Body of pancreas (tissue), 4 donors: ENCODE measurements around the gene ABR. TPM values are rescaled to one million over a fixed set of nuclear protein-coding genes. Genes with fewer than 3 reads are reported as not detected.
A peak's percentile ranks its signal among the peaks of the same experiment; 100 is the strongest.

Experiments used
- ATAC-seq: fragments of 150-250 bp; one replicate; pipeline ENCODE4 v1.9.1; 2016
- DNase-seq, 4 donors: peaks; one replicate each; pipeline ENCODE4 v3.0.0-alpha.2; 2019
- H3K27ac ChIP-seq, 4 donors: fragments of 200-600 bp; sonication (generic); 1 replicate in 3 of 4; 2 replicates in 1 of 4; pipeline versions ENCODE4 v1.5.1 to v1.6.1; 2016 to 2019; ENCODE audit warnings: mild to moderate bottlenecking in 1 of 4, mixed read lengths in 1 of 4, moderate library complexity in 1 of 4
- H3K27me3 ChIP-seq, 2 donors: fragments of 200-600 bp; sonication (generic); one replicate each; pipeline ENCODE4 v1.6.0; 2016; ENCODE audit warnings: mild to moderate bottlenecking in 1 of 2
- H3K36me3 ChIP-seq, 2 donors: fragments of 200-600 bp; sonication (generic); replicated peaks in 1 of 2; 2 replicates each; pipeline ENCODE4 v1.5.1; 2016; ENCODE audit warnings: low read depth in 2 of 2; ENCODE audit not compliant: insufficient read depth in 1 of 2
- H3K4me1 ChIP-seq: fragments of 200-600 bp; sonication (generic); one replicate; pipeline ENCODE4 v1.6.0; 2016
- H3K4me3 ChIP-seq, 2 donors: fragments of 200-600 bp; sonication (generic); 1 replicate in 1 of 2; 2 replicates in 1 of 2; pipeline ENCODE4 v1.5.1; 2016 to 2019
- H3K9me3 ChIP-seq, 3 donors: fragments of 200-600 bp; sonication (generic); 1 replicate in 2 of 3; 2 replicates in 1 of 3; pipeline ENCODE4 v1.5.1; 2016
- CTCF ChIP-seq, 7 experiments: fragments of 450-650 bp in 4 of 7; fragments of 200-600 bp in 3 of 7; sonication (generic) in 3 of 7; IDR thresholded peaks; one replicate each; pipeline ENCODE4 v1.5.1; 2016 to 2019; ENCODE audit warnings: antibody characterized with exemption in 7 of 7
- POLR2A ChIP-seq, 3 donors: fragments of 450-650 bp; IDR thresholded peaks; one replicate each; pipeline ENCODE4 v1.6.1; 2016; ENCODE audit warnings: antibody characterized with exemption in 3 of 3, mild to moderate bottlenecking in 2 of 3
- WGBS, 2 donors: methylation state at CpG; one replicate each; pipeline ENCODE4 v1.1.5; 2017; 5-methylcytosine and 5-hydroxymethylcytosine counted together
- intact Hi-C: fragments of 100-400 bp; cut with DNase I; formaldehyde crosslinking; loops from one replicate; pipeline ENCODE4 v1.15.1; 2023
- total RNA-seq, 2 donors: library from RNA; depleted of rRNA; stranded (reverse); fragments of >200 nt; gene quantifications; one replicate each; pipeline ENCODE4 v1.1.0, GENCODE V29; 2016

ABR gene
- total RNA-seq, 2 donors from 2014 or later = 32.4 to 46.8 TPM

DNA sequence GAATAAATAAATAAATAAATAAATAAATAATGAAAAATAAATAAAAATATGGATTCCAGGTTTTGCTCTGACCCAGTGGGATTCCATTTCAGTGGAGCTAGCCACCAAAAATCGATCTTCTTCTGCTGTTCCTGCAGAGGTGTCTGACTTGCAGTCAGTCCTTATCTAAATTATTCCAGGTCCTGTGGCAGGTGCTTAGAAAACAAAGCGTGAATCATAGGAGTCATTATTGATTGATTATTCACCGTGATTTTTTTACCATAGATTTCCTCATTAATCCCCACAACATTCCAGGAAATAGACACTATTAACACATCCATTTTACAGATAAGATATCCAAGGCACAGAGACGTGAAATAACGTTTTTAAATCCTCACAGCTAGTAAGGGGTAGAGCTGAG, 31.5 kb upstream of the ABR start:
- peaks cover 17% of the 10 kb centered on the region for H3K4me1 ChIP-seq
- H3K9me3 ChIP-seq = no peaks in the 10 kb centered on the region
- H3K27ac ChIP-seq = peak overlapping the region in 1 of 4 donors; percentile 39
- WGBS, 2 donors = 9 to 16% methylated on average over 5 of the region's 5 CpGs
- TF ChIP-seq POLR2A (IDR thresholded peaks at IDR 0.05) (no peak), CTCF (IDR thresholded peaks at IDR 0.05) (no peak)
- H3K4me3 ChIP-seq = no peak overlapping the region
- no peaks in the 10 kb centered on the region for H3K36me3 ChIP-seq
- ATAC-seq (peak; percentile 74), DNase-seq (no peak)
- H3K27me3 ChIP-seq = peaks cover 0 to 19% of the 10 kb centered on the region in 2 donors
- intact Hi-C loops = no loop called here

DNA sequence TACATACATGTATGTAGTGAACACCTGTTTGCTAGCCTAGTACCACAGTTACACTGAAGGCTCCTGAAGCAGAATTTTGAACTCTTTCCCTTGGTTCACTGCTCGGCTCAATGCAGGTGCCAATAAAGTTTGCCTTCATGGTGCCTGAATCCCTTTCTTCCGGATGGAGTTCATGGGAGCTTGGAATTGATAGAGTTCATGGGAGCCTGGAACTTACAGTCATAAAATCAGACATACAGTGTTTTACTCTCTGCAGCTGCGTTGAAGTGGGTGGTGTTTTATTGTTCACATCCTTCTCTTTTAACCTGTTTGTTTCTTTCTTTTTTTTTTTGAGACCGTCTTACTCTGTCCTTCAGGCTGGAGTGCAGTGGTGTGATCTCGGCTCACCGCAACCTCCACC, 29.2 kb upstream of the ABR start:
- no peak for ATAC-seq
- Histone ChIP-seq H3K27me3 (peaks cover 0 to 8% of the 10 kb centered on the region in 2 donors), H3K36me3 (no peaks in the 10 kb centered on the region), H3K4me3 (no peak overlapping the region), H3K4me1 (peaks cover 17% of the 10 kb centered on the region), H3K27ac (no peak overlapping the region), H3K9me3 (no peaks in the 10 kb centered on the region)
- intact Hi-C loops = no loop called here
- DNase-seq = no peak
- WGBS, 2 donors = 74 to 87% methylated on average over 6 of the region's 6 CpGs
- TF ChIP-seq POLR2A (IDR thresholded peaks at IDR 0.05) = no peak
- no peak for TF ChIP-seq CTCF (IDR thresholded peaks at IDR 0.05)

DNA sequence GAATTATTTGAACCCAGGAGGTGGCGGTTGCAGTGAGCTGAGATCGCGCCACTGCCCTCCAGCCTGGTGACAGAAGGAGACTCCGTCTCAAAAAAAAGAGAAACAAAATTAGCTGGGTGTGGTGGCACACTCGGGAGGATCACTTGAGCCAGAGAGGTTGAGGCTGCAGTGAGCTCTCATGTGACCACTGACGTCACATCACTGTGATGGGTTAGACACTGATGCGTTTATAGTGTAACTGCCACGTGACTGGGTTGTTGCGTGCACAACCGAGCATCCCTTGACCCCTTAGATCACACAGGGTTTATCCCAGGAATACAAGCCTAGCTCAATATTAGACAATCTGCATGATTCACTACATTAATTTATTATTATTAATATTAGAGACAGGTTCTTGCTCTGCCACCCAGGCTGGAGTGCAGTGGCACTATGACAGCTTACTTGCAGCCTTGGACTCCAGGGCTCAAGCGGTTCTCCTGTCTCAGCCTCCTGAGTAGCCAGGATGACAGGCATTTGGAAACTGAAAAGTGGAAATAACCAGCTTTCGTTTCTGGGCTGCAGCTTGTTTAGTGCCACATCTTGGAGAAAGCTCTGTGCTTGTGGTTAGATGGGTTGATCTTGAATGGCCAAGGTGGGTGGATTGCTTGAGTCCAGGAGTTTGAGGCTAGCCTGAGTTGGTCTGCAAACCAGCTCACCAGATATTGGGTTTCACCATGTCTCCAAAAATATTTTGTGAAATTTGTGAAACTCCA, 26.4 kb upstream of the ABR start:
- Histone ChIP-seq H3K4me3 (no peak overlapping the region), H3K27ac (peak overlapping the region in 1 of 4 donors; percentile 45), H3K36me3 (no peaks in the 10 kb centered on the region), H3K4me1 (peaks cover 15% of the 10 kb centered on the region), H3K9me3 (no peaks in the 10 kb centered on the region), H3K27me3 (no peaks in the 10 kb centered on the region)
- peak in 1 of 4 donors; percentile 50 for DNase-seq
- ATAC-seq = no peak
- TF ChIP-seq POLR2A (IDR thresholded peaks at IDR 0.05) (no peak), CTCF (IDR thresholded peaks at IDR 0.05) (no peak)
- WGBS, 2 donors = 66 to 77% methylated on average over 12 of the region's 12 CpGs
- intact Hi-C loops = no loop called here

GRCh38 chr17:1203967-1204291, 24.1 kb upstream of the ABR start:
- intact Hi-C loops = no loop called here
- 52% methylated on average over 19 of the region's 19 CpGs; no CpG with 5 or more reads in 1 of the 2 donors for WGBS, 2 donors
- TF ChIP-seq CTCF (IDR thresholded peaks at IDR 0.05) (peak in 1 of 7 experiments; percentile 6), POLR2A (IDR thresholded peaks at IDR 0.05) (no peak)
- ATAC-seq (peak; percentile 7), DNase-seq (no peak)
- Histone ChIP-seq H3K27ac (no peak overlapping the region), H3K4me3 (no peak overlapping the region), H3K9me3 (no peaks in the 10 kb centered on the region), H3K27me3 (no peaks in the 10 kb centered on the region), H3K36me3 (no peaks in the 10 kb centered on the region), H3K4me1 (peaks cover 6% of the 10 kb centered on the region)
